ENCODE results near the gene TSPEAR.

The TSPEAR gene

GRCh38 chr21:44549525-44550211 is 161.7 kb downstream of the TSPEAR start:
- H3K27ac ChIP-seq = no peak overlapping the region
- no peaks in the 10 kb centered on the region for H3K36me3 ChIP-seq
- peaks cover 34 to 46% of the 10 kb centered on the region in 2 experiments for H3K4me1 ChIP-seq (ENCODE audit: control insufficient read depth in 1 of 2, insufficient read depth in 1 of 2, low read depth in 1 of 2, low read length in 1 of 2)
- peaks cover 7% of the 10 kb centered on the region for H3K27me3 ChIP-seq
- TF ChIP-seq CTCF (IDR thresholded peaks at IDR 0.05) = no peak
- no peaks in the 10 kb centered on the region for H3K9me3 ChIP-seq
- H3K4me3 ChIP-seq (ENCODE audit: low read depth in 1 of 2, low read length in 1 of 2) = no peak overlapping the region

GRCh38 chr21:44548922-44549321 is 162.4 kb downstream of the TSPEAR start:
- no peak overlapping the region for H3K4me3 ChIP-seq (ENCODE audit: low read depth in 1 of 2, low read length in 1 of 2)
- peak overlapping the region; percentile 87 for H3K27ac ChIP-seq
- no peaks in the 10 kb centered on the region for H3K9me3 ChIP-seq
- H3K36me3 ChIP-seq = no peaks in the 10 kb centered on the region
- no peak for TF ChIP-seq CTCF (IDR thresholded peaks at IDR 0.05)
- peaks cover 37 to 53% of the 10 kb centered on the region in 2 experiments for H3K4me1 ChIP-seq (ENCODE audit: control insufficient read depth in 1 of 2, insufficient read depth in 1 of 2, low read depth in 1 of 2, low read length in 1 of 2)
- H3K27me3 ChIP-seq = peaks cover 4% of the 10 kb centered on the region

- peak overlapping the region; percentile 87 for H3K27ac ChIP-seq
- H3K4me1 ChIP-seq (ENCODE audit: control insufficient read depth in 1 of 2, insufficient read depth in 1 of 2, low read depth in 1 of 2, low read length in 1 of 2) = peaks cover 42 to 59% of the 10 kb centered on the region in 2 experiments
- TF ChIP-seq CTCF (IDR thresholded peaks at IDR 0.05) = no peak
- no peaks in the 10 kb centered on the region for H3K9me3 ChIP-seq
- H3K4me3 ChIP-seq (ENCODE audit: low read depth in 1 of 2, low read length in 1 of 2) = peak overlapping the region in 1 of 2 experiments; percentile 46
- no peaks in the 10 kb centered on the region for H3K27me3 ChIP-seq
- H3K36me3 ChIP-seq = no peaks in the 10 kb centered on the region
Measured at GRCh38 chr21:44548381-44548780, 163.0 kb downstream of the TSPEAR start.

DNA sequence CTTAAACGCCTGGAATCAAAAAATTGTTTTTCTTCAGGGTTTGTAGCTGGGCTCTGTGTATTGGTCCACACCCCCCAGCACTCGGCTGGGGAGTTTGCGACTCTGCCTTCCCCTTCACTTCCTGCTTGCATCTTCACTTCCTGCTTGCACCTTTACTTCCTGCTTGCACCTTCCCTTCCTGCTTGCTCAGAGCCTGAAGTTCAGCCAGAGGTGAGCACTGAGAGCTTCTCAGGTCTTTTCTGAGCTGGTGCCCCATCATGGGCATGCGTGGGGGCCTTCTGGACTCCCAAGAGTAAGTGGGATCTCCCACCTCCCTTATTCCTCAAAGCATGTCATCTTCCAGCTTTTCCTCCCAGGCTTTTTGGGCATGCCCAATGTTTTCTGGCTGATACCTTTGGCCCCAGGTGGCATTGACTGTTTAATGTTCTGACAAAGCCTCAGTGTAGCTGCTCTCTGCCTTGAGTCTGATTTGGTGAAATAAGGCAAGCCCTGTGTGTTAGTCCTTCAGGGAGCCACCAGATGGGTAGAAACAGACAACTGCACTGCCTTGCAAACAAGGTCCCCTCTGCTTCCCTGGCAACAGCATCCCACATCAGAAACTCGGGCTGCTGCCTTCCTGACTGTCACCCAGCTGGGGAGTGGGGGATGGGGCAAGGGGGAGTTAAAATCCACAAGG is 163.6 kb downstream of the TSPEAR start:
- Histone ChIP-seq H3K9me3 (no peaks in the 10 kb centered on the region), H3K36me3 (no peaks in the 10 kb centered on the region), H3K4me1 (ENCODE audit: control insufficient read depth in 1 of 2, insufficient read depth in 1 of 2, low read depth in 1 of 2, low read length in 1 of 2) (peaks cover 48 to 65% of the 10 kb centered on the region in 2 experiments), H3K27me3 (no peaks in the 10 kb centered on the region), H3K27ac (peak overlapping the region; percentile 87), H3K4me3 (ENCODE audit: low read depth in 1 of 2, low read length in 1 of 2) (peak overlapping the region; percentile 21 to 46)
- no peak for TF ChIP-seq CTCF (IDR thresholded peaks at IDR 0.05)

- TF ChIP-seq CTCF (IDR thresholded peaks at IDR 0.05) = no peak
- Histone ChIP-seq H3K27me3 (no peaks in the 10 kb centered on the region), H3K4me1 (ENCODE audit: control insufficient read depth in 1 of 2, insufficient read depth in 1 of 2, low read depth in 1 of 2, low read length in 1 of 2) (peaks cover 75 to 87% of the 10 kb centered on the region in 2 experiments), H3K9me3 (no peaks in the 10 kb centered on the region), H3K27ac (peak overlapping the region; percentile 58), H3K4me3 (ENCODE audit: low read depth in 1 of 2, low read length in 1 of 2) (no peak overlapping the region), H3K36me3 (no peaks in the 10 kb centered on the region)
Measured at GRCh38 chr21:44544566-44544965, 166.8 kb downstream of the TSPEAR start.

All from neutrophil (primary cell).